ENCODE data around the gene UGGT2.
"Not testable (repeated sequence)": the region's sequence is repeated elsewhere in the genome, so short reads cannot be mapped to it uniquely, and the experiment has no call there.

UGGT2 gene

GRCh38 chr13:95882121-95882520 lies 171.1 kb downstream of the UGGT2 start:
- no peak for DNase-seq (ENCODE audit: low read depth in 2 of 2)

DNA sequence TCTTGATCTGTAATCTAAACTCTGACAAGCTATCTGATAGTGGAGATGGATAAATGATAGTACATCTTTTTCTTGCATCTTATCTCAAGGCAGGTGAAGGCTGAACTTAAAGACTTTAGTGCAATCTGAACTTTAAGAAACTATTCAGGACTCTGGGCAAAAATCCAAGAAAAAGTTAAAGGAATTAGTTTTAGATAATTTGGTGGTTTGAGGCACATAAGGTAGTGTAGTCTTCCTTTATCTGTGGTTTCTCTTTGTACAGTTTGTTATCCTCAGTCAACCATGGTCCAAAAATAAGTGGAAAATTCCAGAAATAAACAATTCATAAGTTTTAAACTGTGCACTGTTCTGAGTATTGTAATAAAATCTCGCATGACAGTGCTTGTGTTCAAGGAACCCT lies 172.9 kb downstream of the UGGT2 start:
- DNase-seq (ENCODE audit: low read depth in 2 of 2) = no peak

- no peak for DNase-seq (ENCODE audit: low read depth in 2 of 2)
These were observed 178.9 kb downstream of the UGGT2 start for GRCh38 chr13:95874286-95874685.

- no peak for DNase-seq (ENCODE audit: low read depth in 2 of 2)
These were observed 182.8 kb downstream of the UGGT2 start for GRCh38 chr13:95870421-95870820.

GRCh38 chr13:95865080-95865615 lies 188.1 kb downstream of the UGGT2 start:
- DNase-seq (ENCODE audit: low read depth in 2 of 2) = no peak

DNA sequence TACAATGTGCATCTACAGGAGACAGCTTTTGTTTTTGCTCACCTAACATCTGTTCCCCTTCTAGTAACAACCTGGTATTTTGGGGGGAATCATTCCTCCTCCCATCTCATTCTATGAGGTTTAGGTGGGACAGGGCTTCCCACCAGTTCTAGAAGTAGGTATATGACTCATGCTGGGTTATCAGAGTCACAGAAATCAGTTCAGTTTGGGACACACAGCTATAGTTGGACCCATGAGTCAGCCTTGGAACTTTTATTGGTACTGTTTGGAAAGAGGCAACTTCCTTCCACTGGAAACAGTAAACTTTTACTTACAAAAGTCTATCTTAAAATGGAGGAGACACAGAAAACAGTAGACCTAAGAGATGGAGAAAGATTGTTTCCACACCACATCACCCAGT lies 190.8 kb downstream of the UGGT2 start:
- DNase-seq (ENCODE audit: low read depth in 2 of 2) = no peak

DNA sequence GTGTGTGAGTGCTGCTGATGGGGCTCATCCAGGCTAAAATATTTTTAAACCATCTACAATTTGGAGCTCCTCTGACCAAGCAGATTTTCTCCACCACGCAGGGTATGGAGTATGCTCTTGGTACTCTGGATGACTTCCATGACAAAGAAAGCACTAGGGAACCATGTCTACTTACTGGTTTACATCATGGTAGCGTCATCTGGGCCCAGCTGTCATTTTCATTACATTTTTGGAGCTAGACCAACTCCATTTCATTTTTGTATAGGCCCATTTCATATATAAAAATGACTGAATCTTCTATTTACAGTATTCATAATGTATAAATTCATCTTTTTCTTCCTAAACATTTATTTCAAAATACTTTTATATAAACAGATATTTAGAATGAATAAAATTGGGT lies 191.9 kb downstream of the UGGT2 start:
- DNase-seq (ENCODE audit: low read depth in 2 of 2) = no peak

DNA sequence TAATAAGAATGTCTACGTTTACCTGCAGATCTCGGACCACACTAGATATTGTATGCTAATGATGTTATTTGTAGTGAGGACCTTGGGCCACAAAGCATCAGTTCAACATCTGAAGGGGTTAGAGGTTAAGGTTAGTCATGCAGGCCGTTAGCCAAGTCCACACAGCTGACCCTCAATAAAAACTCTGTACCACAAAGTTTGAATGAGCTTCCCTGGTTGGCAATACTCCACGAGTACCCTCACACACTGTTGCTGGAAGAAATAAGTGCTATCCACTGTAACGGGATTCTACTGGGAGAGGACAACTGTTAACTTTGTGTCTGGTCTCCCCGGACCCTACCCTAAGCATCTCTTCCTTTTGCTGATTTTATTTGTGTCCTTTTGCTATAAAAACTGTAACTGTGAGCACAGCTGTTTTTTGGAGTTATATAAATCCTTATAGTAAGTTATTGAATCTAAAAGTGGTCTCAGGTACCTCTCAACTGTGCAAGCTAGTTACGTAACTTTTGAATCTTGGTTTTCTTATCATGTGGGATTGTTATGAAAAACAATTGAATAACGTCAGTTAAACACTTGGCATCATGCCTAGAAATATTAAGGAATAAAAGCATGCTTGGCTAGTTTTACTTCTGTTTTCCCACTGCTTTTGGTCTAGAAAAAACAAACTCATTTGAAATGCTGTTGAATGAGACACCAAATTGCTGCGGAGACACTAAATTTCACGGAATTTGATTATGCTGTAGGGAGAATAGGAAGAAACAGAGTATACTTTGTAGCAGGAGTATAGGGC lies 194.7 kb downstream of the UGGT2 start:
- DNase-seq (ENCODE audit: low read depth in 2 of 2) = no peak

DNA sequence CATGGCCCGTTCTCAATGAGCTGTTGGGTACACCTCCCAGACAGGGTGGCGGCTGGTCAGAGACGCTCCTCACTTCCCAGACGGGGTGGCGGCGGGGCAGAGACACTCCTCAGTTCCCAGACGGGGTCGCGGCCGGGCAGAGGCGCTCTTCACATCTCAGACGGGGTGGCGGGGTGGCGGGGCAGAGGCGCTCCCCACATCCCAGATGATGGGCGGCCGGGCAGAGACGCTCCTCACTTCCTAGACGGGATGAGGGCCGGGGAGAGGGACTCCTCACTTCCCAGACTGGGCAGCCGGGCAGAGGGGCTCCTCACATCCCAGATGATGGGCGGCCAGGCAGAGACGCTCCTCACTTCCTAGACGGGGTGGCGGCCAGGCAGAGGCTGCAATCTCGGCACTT lies 207.5 kb downstream of the UGGT2 start:
- DNase-seq (ENCODE audit: low read depth in 2 of 2) = not testable (repeated sequence)

- no peak for DNase-seq (ENCODE audit: low read depth in 2 of 2)
These were observed 210.3 kb downstream of the UGGT2 start for GRCh38 chr13:95842898-95843297.

GRCh38 chr13:95841894-95842293 lies 211.3 kb downstream of the UGGT2 start:
- no peak for DNase-seq (ENCODE audit: low read depth in 2 of 2)

DNA sequence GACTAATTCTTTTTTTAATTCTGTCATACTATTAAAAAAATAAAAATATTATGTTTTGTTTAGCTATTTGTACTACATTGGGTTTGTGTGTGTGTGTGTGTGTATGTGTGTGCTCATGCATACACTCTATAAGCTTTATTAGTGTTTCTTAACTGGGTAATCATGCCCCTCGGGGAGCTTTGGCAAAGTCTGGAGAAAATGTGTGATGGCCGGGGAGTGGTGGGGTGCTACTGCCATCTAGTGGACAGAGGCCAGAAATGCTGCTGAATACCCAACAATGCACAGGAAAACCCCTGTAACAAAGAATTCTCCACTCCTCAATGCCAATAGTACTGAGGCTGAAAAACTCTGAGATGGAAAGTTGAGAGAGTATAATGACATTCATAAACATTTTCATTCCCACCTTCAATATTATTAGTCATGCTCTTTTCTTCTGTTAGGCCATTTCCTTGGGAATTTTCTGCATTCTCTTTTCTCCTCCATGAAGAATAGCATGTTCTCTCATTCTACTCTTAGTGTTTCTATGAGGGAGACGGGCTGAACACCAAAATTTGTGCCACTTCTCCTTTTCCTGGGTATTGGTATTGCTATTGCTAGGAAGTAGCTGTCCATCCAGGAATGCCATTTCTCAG lies 219.0 kb downstream of the UGGT2 start:
- DNase-seq (ENCODE audit: low read depth in 2 of 2) = peak; percentile 13 to 33

DNA sequence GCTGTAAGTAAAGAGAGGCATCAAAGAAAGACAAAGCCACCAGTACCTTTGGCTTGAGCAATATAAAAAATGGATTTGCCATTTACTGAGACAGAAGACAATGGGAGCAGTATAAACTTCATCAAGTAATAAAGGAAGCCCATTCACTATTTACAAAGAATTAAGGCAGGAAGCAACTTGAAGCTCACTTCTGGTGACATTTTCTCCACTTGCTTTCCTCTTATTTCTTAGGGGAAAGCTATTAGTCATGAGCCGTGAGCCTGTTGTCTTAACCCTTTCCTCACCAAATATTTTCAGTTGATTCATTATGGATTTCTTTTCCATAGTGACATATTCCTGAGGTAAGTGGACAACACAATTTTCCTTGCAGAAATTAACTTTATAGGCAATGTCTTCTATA lies 219.5 kb downstream of the UGGT2 start:
- no peak for DNase-seq (ENCODE audit: low read depth in 2 of 2)

GRCh38 chr13:95833126-95833525 lies 220.1 kb downstream of the UGGT2 start:
- DNase-seq (ENCODE audit: low read depth in 2 of 2) = no peak

GRCh38 chr13:95822303-95822702 lies 230.9 kb downstream of the UGGT2 start:
- no peak for DNase-seq (ENCODE audit: low read depth in 2 of 2)

DNA sequence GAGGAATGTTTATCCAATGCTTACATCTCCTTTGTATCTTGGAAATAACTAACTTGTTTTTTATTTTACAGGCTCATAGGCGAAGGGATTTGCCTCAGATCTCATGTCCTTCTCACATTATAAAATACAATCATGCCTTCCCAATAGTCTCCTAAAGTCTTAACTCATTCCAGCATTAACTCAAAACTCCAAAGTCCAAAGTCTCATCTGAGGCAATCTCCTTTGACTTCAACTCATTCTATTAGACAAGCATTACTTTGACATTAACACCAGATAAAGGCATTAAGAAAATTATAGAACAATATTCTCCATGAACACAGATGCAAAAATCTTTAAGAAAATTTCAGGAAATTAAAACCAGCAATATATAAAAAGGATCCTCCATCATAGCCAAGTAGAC lies 238.7 kb downstream of the UGGT2 start:
- DNase-seq (ENCODE audit: low read depth in 2 of 2) = no peak

DNA sequence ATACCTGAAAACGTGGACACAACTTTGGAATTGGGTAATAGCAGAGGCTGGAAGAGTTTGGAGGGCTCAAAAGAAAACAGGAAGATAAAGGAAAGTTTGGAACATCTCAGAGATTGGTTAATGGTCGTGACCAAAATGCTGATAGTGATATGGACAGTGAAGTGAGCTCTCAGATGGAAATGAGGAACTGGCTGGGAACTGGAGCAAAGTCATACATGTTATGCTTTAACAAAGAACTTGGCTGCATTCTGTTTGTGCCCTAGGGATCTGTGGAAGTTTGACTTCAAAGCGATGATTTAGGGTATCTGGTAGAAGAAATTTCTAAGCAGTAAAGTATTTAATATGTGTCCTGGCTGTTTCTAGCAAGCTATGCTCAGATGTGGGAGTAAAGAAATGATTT lies 240.1 kb downstream of the UGGT2 start:
- no peak for DNase-seq (ENCODE audit: low read depth in 2 of 2)

GRCh38 chr13:95809429-95809828 lies 243.8 kb downstream of the UGGT2 start:
- DNase-seq (ENCODE audit: low read depth in 2 of 2) = no peak

DNA sequence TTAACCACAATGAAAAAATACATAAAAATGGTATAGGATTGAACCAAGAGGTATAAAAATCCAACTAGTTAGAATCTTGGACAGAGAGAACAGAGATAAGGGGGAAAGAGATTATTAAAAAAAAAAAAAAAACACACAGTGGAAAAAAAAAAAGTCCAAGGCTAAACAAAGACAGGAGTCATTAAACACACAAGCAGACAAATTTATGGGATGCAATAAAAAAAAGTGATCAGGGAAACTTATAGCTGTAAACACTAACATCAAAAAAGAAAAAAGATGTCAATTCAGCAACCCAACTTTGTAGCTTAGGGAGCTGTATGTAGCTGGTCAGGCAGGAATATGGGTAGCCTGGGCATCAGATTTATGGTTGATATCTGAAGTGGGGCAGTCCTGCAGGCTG lies 247.3 kb downstream of the UGGT2 start:
- no peak for DNase-seq (ENCODE audit: low read depth in 2 of 2)

- DNase-seq (ENCODE audit: low read depth in 2 of 2) = no peak
These were observed 251.4 kb downstream of the UGGT2 start for GRCh38 chr13:95801825-95802224.

GRCh38 chr13:95800436-95800835 lies 252.8 kb downstream of the UGGT2 start:
- no peak for DNase-seq (ENCODE audit: low read depth in 2 of 2)

DNA sequence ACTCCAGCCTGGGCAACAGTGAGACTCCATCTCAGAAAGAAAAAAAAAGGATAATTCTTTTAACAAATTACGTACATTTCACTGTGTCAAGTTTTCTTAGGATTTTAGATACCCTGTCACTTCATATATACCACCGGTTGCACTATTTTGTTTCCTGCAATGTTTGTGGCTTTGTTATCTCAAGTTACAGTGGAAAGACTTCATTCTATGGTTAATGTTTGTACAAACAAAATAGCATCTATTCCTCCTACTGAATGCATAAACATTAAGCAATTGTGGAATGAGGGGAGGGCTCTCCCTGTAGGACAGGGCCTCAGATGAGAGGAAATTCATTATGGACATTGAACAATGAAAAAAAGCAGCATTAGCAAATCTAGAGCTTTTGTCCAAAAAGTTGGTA lies 256.2 kb downstream of the UGGT2 start:
- no peak for DNase-seq (ENCODE audit: low read depth in 2 of 2)

DNA sequence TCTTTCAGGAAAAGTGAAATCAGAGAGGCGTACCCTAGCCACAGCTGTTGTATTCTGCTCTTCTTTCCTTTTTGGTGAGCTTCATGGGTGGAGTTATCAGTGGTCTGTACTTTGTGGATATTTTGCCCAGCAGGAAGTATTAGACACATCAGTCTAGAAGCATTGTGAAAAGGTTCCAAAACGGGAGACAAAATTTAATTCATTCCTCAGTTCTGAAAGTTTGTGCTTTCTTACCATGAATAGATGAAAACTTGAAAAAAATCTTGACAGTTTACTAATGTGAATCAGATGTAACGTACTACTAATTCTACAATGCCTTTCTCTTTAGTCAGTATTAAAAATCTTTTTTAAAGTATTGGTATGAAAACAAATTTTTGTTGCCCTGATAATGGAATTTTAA lies 259.4 kb downstream of the UGGT2 start:
- DNase-seq (ENCODE audit: low read depth in 2 of 2) = no peak

Data from stimulated activated CD8-positive, alpha-beta memory T cell treated with anti-CD3 and anti-CD28 coated beads, Interleukin-7, amount 100 ng/mL, for 4 hours (primary cell).